MM.1S (cell line): ENCODE data around the gene ARL15.

Source experiments
- DNase-seq: peaks from one replicate; pipeline ENCODE4 v3.0.0-alpha.2; 2015
- H2AFZ ChIP-seq: fragments of 300-600 bp; sonication (generic); 2 replicates; pipeline ENCODE4 v1.6.0; 2016; ENCODE audit warnings: antibody characterized with exemption, low read length
- H3F3A ChIP-seq: fragments of 300-600 bp; sonication (generic); 2 replicates; pipeline ENCODE4 v1.6.1; 2016; ENCODE audit warnings: mild to moderate bottlenecking, antibody characterized with exemption, low read length, moderate library complexity, mixed read lengths; ENCODE audit not compliant: insufficient read depth
- H3K27ac ChIP-seq: fragments of 300-600 bp; sonication (generic); 2 replicates; pipeline ENCODE4 v1.5.1; 2016; ENCODE audit warnings: mild to moderate bottlenecking, low read length
- H3K27me3 ChIP-seq: fragments of 300-600 bp; sonication (generic); replicated peaks from 2 replicates; pipeline ENCODE4 v1.6.0; 2016; ENCODE audit warnings: low read length; ENCODE audit not compliant: insufficient read depth
- H3K36me3 ChIP-seq: fragments of 300-600 bp; sonication (generic); replicated peaks from 2 replicates; pipeline ENCODE4 v1.6.1; 2016; ENCODE audit warnings: mild to moderate bottlenecking, low read length, mixed read lengths; ENCODE audit not compliant: insufficient read depth
- H3K4me1 ChIP-seq: fragments of 300-600 bp; sonication (generic); 2 replicates; pipeline ENCODE4 v1.6.1; 2016; ENCODE audit warnings: low read length, mixed read lengths
- H3K4me2 ChIP-seq: fragments of 300-600 bp; sonication (generic); 2 replicates; pipeline ENCODE4 v1.6.0; 2016; ENCODE audit warnings: low read depth, low read length
- H3K4me3 ChIP-seq: fragments of 300-600 bp; sonication (generic); 2 replicates; pipeline ENCODE4 v1.5.1; 2016; ENCODE audit warnings: low read length, mixed read lengths
- H3K79me2 ChIP-seq: fragments of 300-600 bp; sonication (generic); 2 replicates; pipeline ENCODE4 v1.6.1; 2016; ENCODE audit warnings: mixed run types, low read length, mixed read lengths
- H3K9ac ChIP-seq: fragments of 300-600 bp; sonication (generic); 2 replicates; pipeline ENCODE4 v1.6.1; 2016; ENCODE audit warnings: low read length, mixed read lengths
- H3K9me2 ChIP-seq: fragments of 300-600 bp; sonication (generic); replicated peaks from 2 replicates; pipeline ENCODE4 v1.6.1; 2016; ENCODE audit warnings: mild to moderate bottlenecking, low read length, mixed read lengths; ENCODE audit not compliant: insufficient read depth
- H3K9me3 ChIP-seq: fragments of 300-600 bp; sonication (generic); replicated peaks from 2 replicates; pipeline ENCODE4 v1.6.1; 2016; ENCODE audit warnings: mild to moderate bottlenecking, low read length, mixed read lengths; ENCODE audit not compliant: insufficient read depth
- H4K20me1 ChIP-seq: fragments of 300-600 bp; sonication (generic); 2 replicates; pipeline ENCODE4 v1.6.1; 2016; ENCODE audit warnings: mild to moderate bottlenecking, low read length, moderate library complexity, mixed read lengths; ENCODE audit not compliant: insufficient read depth
- EZH2 ChIP-seq: fragments of 300-600 bp; sonication (generic); optimal IDR thresholded peaks from 2 replicates; pipeline ENCODE3; 2017; ENCODE audit warnings: low read depth, mild to moderate bottlenecking, antibody characterized with exemption, low read length, mixed read lengths
- EZH2phosphoT487 ChIP-seq: fragments of 300-600 bp; sonication (generic); IDR thresholded peaks from 2 replicates; pipeline ENCODE4 v1.6.1; 2018; ENCODE audit warnings: antibody characterized with exemption, low read length
- TF ChIP-seq, protein P1 (sequence below): fragments of 300-600 bp; sonication (generic); IDR thresholded peaks from 2 replicates; pipeline ENCODE4 v1.5.1; 2016; ENCODE audit warnings: antibody characterized with exemption, low read length, mixed read lengths

Gene ARL15

DNA sequence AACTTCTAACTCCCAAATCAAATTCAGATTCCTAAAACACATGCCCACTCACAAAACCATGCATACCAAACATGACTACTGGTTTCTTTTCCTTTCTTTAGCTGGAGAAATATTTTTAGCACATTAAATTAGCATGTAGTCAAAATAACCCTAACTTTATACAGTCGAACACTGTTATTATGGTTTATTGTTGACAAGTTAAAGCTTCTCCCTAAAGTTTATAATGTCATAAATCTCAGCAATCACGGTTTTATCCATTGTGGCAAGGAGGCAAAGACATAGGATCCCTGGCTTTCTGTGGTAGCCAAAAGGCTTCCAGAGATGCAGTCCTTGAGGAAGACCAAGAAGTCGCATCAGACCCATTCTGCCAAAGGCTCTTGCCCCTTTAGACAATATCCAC is 27.5 kb downstream of the ARL15 start:
- no peaks in the 10 kb centered on the region for H3K27me3 ChIP-seq
- no peaks in the 10 kb centered on the region for H3K36me3 ChIP-seq
- H2AFZ ChIP-seq: no peak overlapping the region
- H3K4me1 ChIP-seq: no peaks in the 10 kb centered on the region
- no peak overlapping the region for H3K9ac ChIP-seq
- H3K27ac ChIP-seq: no peak overlapping the region
- no peaks in the 10 kb centered on the region for H3K79me2 ChIP-seq
- no peaks in the 10 kb centered on the region for H3K9me3 ChIP-seq
- H3K9me2 ChIP-seq: no peaks in the 10 kb centered on the region
- no peak for DNase-seq
- H4K20me1 ChIP-seq: no peaks in the 10 kb centered on the region
- no peaks in the 10 kb centered on the region for H3F3A ChIP-seq
- TF ChIP-seq, protein P1, sequence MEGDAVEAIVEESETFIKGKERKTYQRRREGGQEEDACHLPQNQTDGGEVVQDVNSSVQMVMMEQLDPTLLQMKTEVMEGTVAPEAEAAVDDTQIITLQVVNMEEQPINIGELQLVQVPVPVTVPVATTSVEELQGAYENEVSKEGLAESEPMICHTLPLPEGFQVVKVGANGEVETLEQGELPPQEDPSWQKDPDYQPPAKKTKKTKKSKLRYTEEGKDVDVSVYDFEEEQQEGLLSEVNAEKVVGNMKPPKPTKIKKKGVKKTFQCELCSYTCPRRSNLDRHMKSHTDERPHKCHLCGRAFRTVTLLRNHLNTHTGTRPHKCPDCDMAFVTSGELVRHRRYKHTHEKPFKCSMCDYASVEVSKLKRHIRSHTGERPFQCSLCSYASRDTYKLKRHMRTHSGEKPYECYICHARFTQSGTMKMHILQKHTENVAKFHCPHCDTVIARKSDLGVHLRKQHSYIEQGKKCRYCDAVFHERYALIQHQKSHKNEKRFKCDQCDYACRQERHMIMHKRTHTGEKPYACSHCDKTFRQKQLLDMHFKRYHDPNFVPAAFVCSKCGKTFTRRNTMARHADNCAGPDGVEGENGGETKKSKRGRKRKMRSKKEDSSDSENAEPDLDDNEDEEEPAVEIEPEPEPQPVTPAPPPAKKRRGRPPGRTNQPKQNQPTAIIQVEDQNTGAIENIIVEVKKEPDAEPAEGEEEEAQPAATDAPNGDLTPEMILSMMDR: no peak
- TF ChIP-seq EZH2phosphoT487: no peak
- TF ChIP-seq EZH2: no peak
- no peak overlapping the region for H3K4me2 ChIP-seq
- no peak overlapping the region for H3K4me3 ChIP-seq

DNA sequence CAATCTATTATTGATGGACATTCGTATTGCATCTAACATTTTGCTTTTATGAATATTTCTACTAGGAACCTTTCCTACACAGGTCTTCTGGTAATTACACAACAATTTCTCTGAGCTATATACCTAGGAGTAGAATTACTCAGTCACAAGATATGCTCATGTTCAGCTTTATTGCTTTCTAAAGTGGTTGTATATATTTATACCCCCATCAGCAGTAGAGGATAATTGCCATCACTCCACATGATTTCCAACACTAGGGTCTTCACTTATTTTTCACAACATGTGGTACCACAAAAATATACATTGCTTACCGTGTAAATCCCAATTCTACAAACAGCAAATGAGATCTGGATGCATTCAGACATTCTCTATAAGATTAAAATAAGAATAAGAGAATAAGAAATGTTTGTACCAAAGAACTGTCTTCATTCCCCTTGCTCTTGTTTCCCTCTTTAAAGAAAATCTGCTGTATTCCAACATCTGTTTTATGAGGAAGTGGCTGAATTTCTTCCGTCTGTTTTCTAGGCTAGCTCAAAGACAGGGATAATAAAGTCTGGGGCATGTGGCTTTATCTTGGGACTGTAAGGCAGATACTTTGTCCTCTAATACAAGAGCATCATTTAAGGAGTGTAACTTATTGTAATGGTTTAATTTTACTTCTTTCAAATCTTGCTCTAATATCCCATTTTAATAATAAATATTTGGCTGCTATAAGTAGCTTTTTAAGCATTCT is 28.2 kb downstream of the ARL15 start:
- DNase-seq: no peak
- Histone ChIP-seq H3F3A (no peaks in the 10 kb centered on the region), H3K79me2 (no peaks in the 10 kb centered on the region), H3K4me3 (no peak overlapping the region), H3K27ac (no peak overlapping the region), H3K9me3 (no peaks in the 10 kb centered on the region), H3K9me2 (no peaks in the 10 kb centered on the region), H3K4me2 (no peak overlapping the region), H3K27me3 (no peaks in the 10 kb centered on the region), H3K36me3 (no peaks in the 10 kb centered on the region), H3K9ac (no peak overlapping the region), H4K20me1 (no peaks in the 10 kb centered on the region), H2AFZ (no peak overlapping the region), H3K4me1 (no peaks in the 10 kb centered on the region)
- TF ChIP-seq, protein P1: no peak
- no peak for TF ChIP-seq EZH2phosphoT487
- no peak for TF ChIP-seq EZH2

- no peak overlapping the region for H3K27ac ChIP-seq
- no peaks in the 10 kb centered on the region for H4K20me1 ChIP-seq
- no peaks in the 10 kb centered on the region for H3K27me3 ChIP-seq
- H3K9me3 ChIP-seq: no peaks in the 10 kb centered on the region
- no peaks in the 10 kb centered on the region for H3K4me1 ChIP-seq
- H3K79me2 ChIP-seq: no peaks in the 10 kb centered on the region
- no peak overlapping the region for H3K4me3 ChIP-seq
- H3K4me2 ChIP-seq: no peak overlapping the region
- TF ChIP-seq EZH2phosphoT487 (no peak), EZH2 (no peak)
- TF ChIP-seq, protein P1: no peak
- no peaks in the 10 kb centered on the region for H3K9me2 ChIP-seq
- no peak overlapping the region for H3K9ac ChIP-seq
- no peaks in the 10 kb centered on the region for H3K36me3 ChIP-seq
- no peak overlapping the region for H2AFZ ChIP-seq
- no peaks in the 10 kb centered on the region for H3F3A ChIP-seq
- no peak for DNase-seq
Measured at GRCh38 chr5:54279960-54280359, 30.4 kb downstream of the ARL15 start.
